ENCODE data around the gene ONECUT1. TPM values are rescaled to one million over a fixed set of nuclear protein-coding genes. Genes with fewer than 3 reads are reported as not detected.
"Not testable (repeated sequence)": the region's sequence is repeated elsewhere in the genome, so short reads cannot be mapped to it uniquely, and the experiment has no call there.

Gene ONECUT1
- 0.69 TPM for total RNA-seq (ENCODE audit: unreplicated experiment)
- long read RNA-seq, result 0 reads

DNA sequence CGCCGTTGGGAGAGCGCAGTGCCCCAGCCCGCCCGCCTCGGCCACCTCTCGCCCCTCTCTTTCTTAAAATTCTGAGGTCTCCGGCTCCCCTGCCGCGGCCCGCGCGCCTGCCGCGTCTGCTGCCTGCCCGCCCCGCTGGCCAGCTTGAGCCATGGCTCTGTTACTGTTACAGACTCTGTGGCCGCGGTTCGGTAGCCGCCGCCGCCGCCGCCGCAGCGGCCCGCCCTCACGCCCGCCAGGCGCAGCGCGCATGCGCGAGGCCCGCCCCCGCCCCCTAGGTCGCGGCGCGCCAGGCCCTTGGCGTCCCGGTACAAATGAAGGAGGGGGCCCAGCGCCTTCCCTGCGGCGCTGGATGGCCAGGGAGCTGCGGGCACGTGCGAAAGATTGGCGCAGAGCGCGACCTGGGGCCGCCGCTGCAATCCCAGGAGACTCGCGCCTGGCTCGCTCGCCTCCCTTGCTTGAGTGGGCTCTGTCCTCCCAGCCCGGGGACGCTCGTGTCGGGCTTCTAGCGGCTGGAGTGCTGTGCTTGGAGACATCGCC is at the start of gene ONECUT1:
ONECUT1 (minus strand) TSS at position 168 of the 540 bp plus-strand sequence. CDS start 452 bp downstream, outside the sequence.
- H3K4me3 Mint-ChIP-seq (ENCODE audit: unreplicated experiment), result peak within 1 kb of the TSS; percentile 89
- peak within 1 kb of the TSS; percentile 48 for H3K27ac Mint-ChIP-seq (ENCODE audit: unreplicated experiment)
- peaks cover 23% of the 10 kb centered on the region for H3K4me1 Mint-ChIP-seq (ENCODE audit: unreplicated experiment)
- TF ChIP-seq, protein P1, sequence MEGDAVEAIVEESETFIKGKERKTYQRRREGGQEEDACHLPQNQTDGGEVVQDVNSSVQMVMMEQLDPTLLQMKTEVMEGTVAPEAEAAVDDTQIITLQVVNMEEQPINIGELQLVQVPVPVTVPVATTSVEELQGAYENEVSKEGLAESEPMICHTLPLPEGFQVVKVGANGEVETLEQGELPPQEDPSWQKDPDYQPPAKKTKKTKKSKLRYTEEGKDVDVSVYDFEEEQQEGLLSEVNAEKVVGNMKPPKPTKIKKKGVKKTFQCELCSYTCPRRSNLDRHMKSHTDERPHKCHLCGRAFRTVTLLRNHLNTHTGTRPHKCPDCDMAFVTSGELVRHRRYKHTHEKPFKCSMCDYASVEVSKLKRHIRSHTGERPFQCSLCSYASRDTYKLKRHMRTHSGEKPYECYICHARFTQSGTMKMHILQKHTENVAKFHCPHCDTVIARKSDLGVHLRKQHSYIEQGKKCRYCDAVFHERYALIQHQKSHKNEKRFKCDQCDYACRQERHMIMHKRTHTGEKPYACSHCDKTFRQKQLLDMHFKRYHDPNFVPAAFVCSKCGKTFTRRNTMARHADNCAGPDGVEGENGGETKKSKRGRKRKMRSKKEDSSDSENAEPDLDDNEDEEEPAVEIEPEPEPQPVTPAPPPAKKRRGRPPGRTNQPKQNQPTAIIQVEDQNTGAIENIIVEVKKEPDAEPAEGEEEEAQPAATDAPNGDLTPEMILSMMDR (IDR thresholded peaks at IDR 0.05; ENCODE audit: unreplicated experiment), result no peak
- no peaks in the 10 kb centered on the region for H3K36me3 Mint-ChIP-seq (ENCODE audit: low read depth, unreplicated experiment)
- peak; percentile 78 for DNase-seq (ENCODE audit: low spot score)
- no peaks in the 10 kb centered on the region for H3K9me3 Mint-ChIP-seq (ENCODE audit: unreplicated experiment)
- peaks cover 38% of the 10 kb centered on the region for H3K27me3 Mint-ChIP-seq (ENCODE audit: unreplicated experiment)

GRCh38 chr15:52834379-52834778 is 44.2 kb upstream of the ONECUT1 start:
- Mint-ChIP-seq H3K27me3 (ENCODE audit: unreplicated experiment) (peaks cover 3% of the 10 kb centered on the region), H3K4me1 (ENCODE audit: unreplicated experiment) (no peaks in the 10 kb centered on the region), H3K27ac (ENCODE audit: unreplicated experiment) (no peak overlapping the region), H3K9me3 (ENCODE audit: unreplicated experiment) (no peaks in the 10 kb centered on the region), H3K36me3 (ENCODE audit: low read depth, unreplicated experiment) (no peaks in the 10 kb centered on the region), H3K4me3 (ENCODE audit: unreplicated experiment) (no peak overlapping the region)
- no peak for DNase-seq (ENCODE audit: low spot score)
- TF ChIP-seq, protein P1 (IDR thresholded peaks at IDR 0.05; ENCODE audit: unreplicated experiment), result no peak

- not testable (repeated sequence) for H3K36me3 Mint-ChIP-seq (ENCODE audit: low read depth, unreplicated experiment); DNase-seq (ENCODE audit: low spot score); H3K4me3 Mint-ChIP-seq (ENCODE audit: unreplicated experiment); H3K9me3 Mint-ChIP-seq (ENCODE audit: unreplicated experiment); H3K4me1 Mint-ChIP-seq (ENCODE audit: unreplicated experiment); H3K27me3 Mint-ChIP-seq (ENCODE audit: unreplicated experiment); H3K27ac Mint-ChIP-seq (ENCODE audit: unreplicated experiment)
These were observed 34.2 kb upstream of the ONECUT1 start for GRCh38 chr15:52824169-52824942.

- Mint-ChIP-seq H3K36me3 (ENCODE audit: low read depth, unreplicated experiment) (no peaks in the 10 kb centered on the region), H3K4me3 (ENCODE audit: unreplicated experiment) (no peak overlapping the region), H3K27me3 (ENCODE audit: unreplicated experiment) (no peaks in the 10 kb centered on the region), H3K27ac (ENCODE audit: unreplicated experiment) (no peak overlapping the region), H3K9me3 (ENCODE audit: unreplicated experiment) (no peaks in the 10 kb centered on the region), H3K4me1 (ENCODE audit: unreplicated experiment) (no peaks in the 10 kb centered on the region)
- TF ChIP-seq, protein P1 (IDR thresholded peaks at IDR 0.05; ENCODE audit: unreplicated experiment), result no peak
- no peak for DNase-seq (ENCODE audit: low spot score)
These were observed 32.3 kb upstream of the ONECUT1 start for GRCh38 chr15:52822475-52822874.

GRCh38 chr15:52819253-52819652 is 29.1 kb upstream of the ONECUT1 start:
- no peak for DNase-seq (ENCODE audit: low spot score)
- no peaks in the 10 kb centered on the region for H3K4me1 Mint-ChIP-seq (ENCODE audit: unreplicated experiment)
- no peaks in the 10 kb centered on the region for H3K27me3 Mint-ChIP-seq (ENCODE audit: unreplicated experiment)
- H3K9me3 Mint-ChIP-seq (ENCODE audit: unreplicated experiment), result no peaks in the 10 kb centered on the region
- H3K4me3 Mint-ChIP-seq (ENCODE audit: unreplicated experiment), result no peak overlapping the region
- no peak overlapping the region for H3K27ac Mint-ChIP-seq (ENCODE audit: unreplicated experiment)
- TF ChIP-seq, protein P1 (IDR thresholded peaks at IDR 0.05; ENCODE audit: unreplicated experiment), result no peak
- no peaks in the 10 kb centered on the region for H3K36me3 Mint-ChIP-seq (ENCODE audit: low read depth, unreplicated experiment)

GRCh38 chr15:52815899-52816298 is 25.8 kb upstream of the ONECUT1 start:
- H3K27me3 Mint-ChIP-seq (ENCODE audit: unreplicated experiment); DNase-seq (ENCODE audit: low spot score); H3K4me3 Mint-ChIP-seq (ENCODE audit: unreplicated experiment); H3K9me3 Mint-ChIP-seq (ENCODE audit: unreplicated experiment); H3K27ac Mint-ChIP-seq (ENCODE audit: unreplicated experiment); H3K4me1 Mint-ChIP-seq (ENCODE audit: unreplicated experiment); H3K36me3 Mint-ChIP-seq (ENCODE audit: low read depth, unreplicated experiment): not testable (repeated sequence)

Data from endothelial cell (in vitro differentiated cells).